ENCODE data around the gene DLL3.

DLL3 gene

DNA sequence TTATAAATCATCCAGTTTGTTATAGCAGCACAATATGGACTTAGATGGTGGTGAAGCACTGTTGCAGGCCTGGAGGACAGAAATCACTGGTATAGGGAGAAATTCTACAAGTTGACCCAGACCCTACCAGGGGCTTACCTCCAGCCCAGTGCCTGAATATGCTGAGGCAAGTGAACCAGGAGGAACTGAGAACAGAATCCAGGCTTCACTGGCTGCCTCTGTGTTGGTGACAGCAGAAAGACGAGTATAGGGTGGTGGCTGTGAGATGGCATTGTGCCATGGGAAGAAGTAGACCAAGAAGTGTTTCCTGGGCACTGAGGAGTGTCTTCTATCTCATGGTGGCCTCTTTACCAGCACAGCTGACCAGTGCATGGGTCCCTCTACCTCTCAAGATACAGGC, 57.1 kb downstream of the DLL3 start:
- DNase-seq (ENCODE audit: low read depth in 3 of 3) = no peak

All from stimulated activated CD4-positive, alpha-beta T cell treated with anti-CD3 and anti-CD28 coated beads, TNF-alpha, amount 100 ng/mL, for 4 hours (primary cell).